ENCODE data around the gene TBL2. TPM values are rescaled to one million over a fixed set of nuclear protein-coding genes. Genes with fewer than 3 reads are reported as not detected.
"Not testable (repeated sequence)": the region's sequence is repeated elsewhere in the genome, so short reads cannot be mapped to it uniquely, and the experiment has no call there.

The TBL2 gene
- total RNA-seq, 2 donors from 2014 or later = 14.3 to 24.8 TPM

GRCh38 chr7:73577627-73578341, 595 bp downstream of the TBL2 start:
- DNase-seq (peak; percentile 57), ATAC-seq (peak; percentile 8 to 35)
- intact Hi-C loops (cut with DNase I) = no loop called here

GRCh38 chr7:73573791-73574190, 4.6 kb downstream of the TBL2 start:
- intact Hi-C loops (cut with DNase I) = no loop called here
- ATAC-seq (no peak), DNase-seq (no peak)

- ATAC-seq (no peak), DNase-seq (no peak)
- intact Hi-C loops (cut with DNase I) = no loop called here
These were observed 5.1 kb downstream of the TBL2 start for GRCh38 chr7:73573276-73573675.

DNA sequence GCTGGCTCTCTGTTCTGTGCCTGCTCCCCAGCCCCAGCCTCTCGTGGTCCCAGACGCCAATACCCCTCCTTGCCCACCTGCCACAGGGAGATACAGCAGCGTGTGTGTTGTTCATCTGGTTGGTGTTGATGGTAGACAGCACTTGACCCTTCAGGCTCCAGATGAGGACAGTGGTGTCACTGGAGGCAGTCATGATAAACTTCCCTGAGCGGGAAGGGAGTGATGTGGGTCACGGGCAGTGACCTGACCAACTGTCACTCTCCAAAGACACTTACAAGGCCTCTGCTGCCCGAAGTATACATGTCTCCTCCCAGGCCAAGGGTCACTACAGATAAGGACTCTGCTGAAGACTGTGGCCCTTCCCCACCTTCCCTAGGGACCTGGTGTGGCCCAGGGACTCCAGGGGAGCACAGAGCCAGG, 5.6 kb downstream of the TBL2 start:
- intact Hi-C loops (cut with DNase I) = no loop called here
- no peak for ATAC-seq
- DNase-seq = no peak

DNA sequence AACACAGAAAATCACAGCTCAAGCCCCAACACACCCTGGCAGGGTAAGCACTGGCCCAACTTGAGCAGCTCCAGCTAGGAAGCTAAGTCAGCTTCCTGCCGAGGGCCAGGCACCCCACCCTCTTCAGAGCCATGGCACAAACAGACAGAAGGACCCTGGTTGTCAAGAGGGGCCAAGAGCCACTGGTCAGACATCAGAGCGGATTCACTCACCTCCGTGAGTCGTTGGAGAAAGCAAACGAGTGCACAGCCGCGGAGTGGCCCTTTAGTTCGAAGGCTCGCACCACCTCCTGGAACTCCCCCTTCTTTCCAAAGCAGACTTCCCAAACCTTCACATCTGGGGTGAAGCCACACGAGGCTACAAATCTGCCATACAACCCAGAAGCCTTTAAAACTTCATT, 7.4 kb downstream of the TBL2 start:
- no peak for ATAC-seq
- DNase-seq = no peak
- intact Hi-C loops (cut with DNase I) = no loop called here

DNA sequence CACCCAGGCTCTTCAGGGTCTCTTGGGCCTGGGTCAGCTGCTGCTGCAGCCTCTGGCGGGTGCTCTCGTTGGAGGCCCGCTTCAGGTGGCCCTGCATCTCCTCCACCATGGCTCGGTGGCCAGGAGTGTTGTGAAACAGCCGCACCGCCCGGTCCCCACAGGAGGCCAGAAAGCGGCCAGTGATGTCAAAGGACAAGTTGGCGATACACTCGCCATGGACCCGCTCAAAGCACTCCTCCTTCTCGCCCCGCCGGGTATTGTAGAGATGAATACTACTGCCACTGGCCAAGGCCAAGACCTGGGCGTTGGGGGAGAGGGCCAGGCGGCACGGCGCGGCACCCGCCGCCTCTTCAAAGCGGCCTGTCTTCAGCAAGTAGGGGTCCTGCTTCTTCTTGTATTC, 7.9 kb downstream of the TBL2 start:
- no peak for DNase-seq
- no peak for ATAC-seq
- intact Hi-C loops (cut with DNase I) = no loop called here

DNA sequence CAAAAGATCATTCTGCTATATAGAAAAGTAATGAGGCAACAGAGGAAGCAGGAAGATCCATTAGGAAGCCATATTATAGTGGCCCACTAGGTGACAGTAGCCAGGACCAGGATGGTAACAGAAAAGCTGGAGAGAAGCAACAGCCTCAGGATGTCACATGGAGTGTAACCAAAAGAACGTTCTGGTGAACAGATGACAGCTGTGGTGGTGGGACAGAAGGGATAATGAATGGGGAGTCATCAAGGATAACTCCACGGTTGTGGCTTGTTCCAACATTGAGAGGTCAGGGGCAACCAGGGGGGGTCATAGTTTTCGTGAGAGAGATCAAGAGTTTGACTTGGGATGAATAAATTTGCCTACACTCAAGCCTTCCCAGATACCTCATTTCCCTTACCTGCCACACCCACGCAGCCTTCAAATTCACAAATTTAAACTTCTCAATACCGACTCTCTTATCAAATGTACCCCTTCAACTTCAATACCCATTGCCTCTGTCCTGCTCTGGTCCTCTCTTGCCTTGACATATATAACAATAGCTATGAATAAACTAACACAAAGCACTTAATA, 9.3 kb downstream of the TBL2 start:
- no peak for ATAC-seq
- intact Hi-C loops (cut with DNase I) = no loop called here
- DNase-seq = no peak

GRCh38 chr7:73567846-73568685, 10.3 kb downstream of the TBL2 start:
- intact Hi-C loops (cut with DNase I) = no loop called here
- no peak for ATAC-seq
- no peak for DNase-seq

DNA sequence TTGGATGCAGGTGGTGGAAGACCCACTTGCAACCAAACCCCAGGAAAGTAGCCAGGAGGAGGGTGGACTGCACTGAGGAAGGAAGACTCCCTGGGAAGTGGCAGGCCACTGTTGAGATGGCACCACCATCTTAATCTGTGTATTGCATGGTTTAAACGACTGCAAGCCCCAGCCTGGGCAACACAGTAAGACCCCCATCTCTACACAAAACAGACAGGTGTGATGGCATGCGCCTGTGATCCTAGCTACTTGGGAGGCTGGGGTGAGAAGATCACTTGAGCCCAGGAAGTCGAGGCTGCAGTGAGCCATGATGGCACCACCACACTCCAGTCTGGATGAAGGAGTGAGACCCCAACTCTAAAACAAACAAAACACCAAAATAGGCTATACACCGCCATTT, 11.2 kb downstream of the TBL2 start:
- ATAC-seq (no peak), DNase-seq (no peak)
- intact Hi-C loops (cut with DNase I) = no loop called here

GRCh38 chr7:73566431-73566830, 11.9 kb downstream of the TBL2 start:
- DNase-seq; intact Hi-C loops (cut with DNase I); ATAC-seq: not testable (repeated sequence)

DNA sequence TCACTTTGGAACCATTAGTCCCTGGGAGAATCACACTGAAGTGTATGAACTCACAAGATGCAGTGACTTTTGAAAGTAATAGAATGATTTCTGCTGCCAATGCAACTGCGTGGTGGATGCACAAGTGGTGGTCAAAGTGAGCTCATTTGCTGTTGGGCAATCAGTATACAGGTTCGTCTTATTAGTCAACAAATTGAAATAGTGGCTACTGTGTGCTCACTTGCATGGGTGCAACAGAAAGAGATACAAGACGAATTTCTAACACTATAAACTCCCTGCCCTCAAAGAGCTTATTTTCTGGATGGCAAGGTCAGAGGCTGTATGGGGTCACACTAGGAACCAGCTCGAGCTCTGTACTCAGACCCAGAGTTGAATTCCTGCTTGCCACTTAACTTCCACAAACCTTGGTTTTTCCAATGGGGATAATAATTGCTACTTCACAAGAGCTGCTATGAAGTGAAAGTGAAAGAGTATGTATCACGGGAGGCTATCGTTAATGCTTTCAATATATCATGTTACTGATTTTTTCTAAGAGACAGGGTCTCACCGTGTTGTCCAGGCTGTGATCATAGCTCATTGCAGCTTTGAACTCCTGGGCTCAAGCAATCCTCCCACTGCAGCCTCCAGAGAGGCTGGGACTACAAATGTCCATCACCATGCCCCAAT, 12.6 kb downstream of the TBL2 start:
- DNase-seq = no peak
- ATAC-seq = no peak
- intact Hi-C loops (cut with DNase I) = no loop called here

DNA sequence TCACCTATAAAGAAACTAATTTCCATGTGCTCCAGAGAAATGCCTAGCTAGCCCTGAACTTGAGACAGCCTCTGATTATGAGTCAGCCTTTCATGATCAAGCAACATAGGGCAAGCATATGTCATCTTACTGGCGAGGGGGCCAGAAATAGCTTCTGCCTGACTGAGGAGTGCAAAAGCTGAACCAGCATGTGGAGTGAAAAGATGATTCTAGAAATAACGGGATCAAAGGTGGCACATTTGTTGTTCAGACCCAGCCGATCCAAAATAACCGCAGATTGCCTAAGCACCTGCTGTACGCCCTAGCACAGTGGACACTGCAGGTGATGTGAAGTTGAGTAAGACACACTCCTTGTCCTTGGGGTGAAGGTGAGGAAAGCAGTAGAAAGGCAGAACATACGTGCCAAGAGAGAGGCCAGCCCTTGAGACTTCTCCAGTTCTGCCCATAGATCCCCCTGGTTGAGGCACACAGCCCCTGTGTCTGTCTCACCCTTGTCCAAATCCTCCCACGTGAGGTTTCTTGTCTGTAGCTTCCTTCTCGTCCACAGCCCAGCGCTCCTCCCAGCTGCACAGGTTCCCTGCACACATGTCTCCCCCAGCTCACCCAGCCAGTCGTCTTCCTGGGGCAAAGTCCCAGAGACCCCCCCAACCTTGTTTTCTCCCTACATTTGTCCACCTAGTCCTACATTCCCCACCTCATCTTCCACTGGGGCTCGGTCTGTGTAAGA, 18.1 kb downstream of the TBL2 start:
- ATAC-seq = no peak

GRCh38 chr7:73557397-73558257, 20.8 kb downstream of the TBL2 start, which contains the start of gene BCL7B:
TSS of gene BCL7B (minus strand) at chr7:73557690. CDS start at chr7:73557578, 112 bp downstream.
- ATAC-seq (peak; percentile 68 to 82), DNase-seq (peak; percentile 78)
- intact Hi-C loops (cut with DNase I) = no loop called here

More for the DNA sequence above, 18.1 kb downstream of the TBL2 start:
- intact Hi-C loops (cut with DNase I) = no loop called here
- no peak for DNase-seq

- intact Hi-C loops (cut with DNase I) = no loop called here
- DNase-seq (peak; percentile 95), ATAC-seq (peak; percentile 97 to 98)
These were observed 21.3 kb downstream of the TBL2 start for GRCh38 chr7:73557108-73557396.

- no peak for ATAC-seq
- DNase-seq = no peak
- intact Hi-C loops (cut with DNase I) = no loop called here
These were observed 21.9 kb downstream of the TBL2 start for GRCh38 chr7:73556208-73557107.

GRCh38 chr7:73555411-73555982, 22.9 kb downstream of the TBL2 start:
- DNase-seq (no peak), ATAC-seq (no peak)
- intact Hi-C loops (cut with DNase I) = no loop called here

GRCh38 chr7:73550093-73550492, 28.3 kb downstream of the TBL2 start:
- DNase-seq; ATAC-seq; intact Hi-C loops (cut with DNase I): not testable (repeated sequence)

Measured in left cardiac atrium (tissue), 4 donors.